ENCODE data around the gene CD84.
"Not testable (repeated sequence)": the region's sequence is repeated elsewhere in the genome, so short reads cannot be mapped to it uniquely, and the experiment has no call there.

Gene CD84

GRCh38 chr1:160500321-160500990 is 78.8 kb downstream of the CD84 start:
- no peak for DNase-seq

- DNase-seq: no peak
Observed at GRCh38 chr1:160499631-160500030, 79.7 kb downstream of the CD84 start.

- not testable (repeated sequence) for DNase-seq
Observed at GRCh38 chr1:160498301-160499065, 80.8 kb downstream of the CD84 start.

GRCh38 chr1:160496334-160496733 is 83.0 kb downstream of the CD84 start:
- DNase-seq: no peak

GRCh38 chr1:160494620-160495019 is 84.7 kb downstream of the CD84 start:
- no peak for DNase-seq

- DNase-seq: no peak
Observed at GRCh38 chr1:160492617-160493016, 86.7 kb downstream of the CD84 start.

GRCh38 chr1:160491981-160492380 is 87.3 kb downstream of the CD84 start:
- DNase-seq: no peak

Data from stimulated activated CD4-positive, alpha-beta T cell treated with anti-CD3 and anti-CD28 coated beads, Interleukin-2, amount 100 ng/mL, for 48 hours (primary cell).